MG63 (cell line): ENCODE measurements around the gene TMEM51. TPM values are rescaled to one million over a fixed set of nuclear protein-coding genes. Genes with fewer than 3 reads are reported as not detected.

Experiments used
- DNase-seq: peaks from one replicate; pipeline ENCODE4 v3.0.0-alpha.2; 2020
- H3K27me3 ChIP-seq: fragments of 250-450 bp; sonication (Bioruptor Pico); 2 replicates; pipeline ENCODE4 v1.5.1; 2020; ENCODE audit warnings: mild to moderate bottlenecking, moderate library complexity
- H3K36me3 ChIP-seq: fragments of 250-450 bp; sonication (Bioruptor Pico); 2 replicates; pipeline ENCODE4 v1.5.1; 2020; ENCODE audit warnings: mild to moderate bottlenecking, moderate library complexity
- H3K4me3 ChIP-seq: fragments of 250-450 bp; sonication (Bioruptor Pico); 2 replicates; pipeline ENCODE4 v1.5.1; 2020; ENCODE audit warnings: mild to moderate bottlenecking, moderate library complexity
- H3K9me3 ChIP-seq: fragments of 250-450 bp; sonication (Bioruptor Pico); 2 replicates; pipeline ENCODE4 v1.5.1; 2020; ENCODE audit warnings: mild to moderate bottlenecking, moderate library complexity
- total RNA-seq: library from RNA; depleted of rRNA; stranded (reverse); fragments of >200 nt; shearing (Covaris generic); gene quantifications from 2 replicates; pipeline ENCODE4 v1.2.3, GENCODE V29; 2014; ENCODE audit warnings: low replicate concordance

TMEM51 gene
- total RNA-seq, 1 experiment from 2014 or later: 2.8 TPM

DNA sequence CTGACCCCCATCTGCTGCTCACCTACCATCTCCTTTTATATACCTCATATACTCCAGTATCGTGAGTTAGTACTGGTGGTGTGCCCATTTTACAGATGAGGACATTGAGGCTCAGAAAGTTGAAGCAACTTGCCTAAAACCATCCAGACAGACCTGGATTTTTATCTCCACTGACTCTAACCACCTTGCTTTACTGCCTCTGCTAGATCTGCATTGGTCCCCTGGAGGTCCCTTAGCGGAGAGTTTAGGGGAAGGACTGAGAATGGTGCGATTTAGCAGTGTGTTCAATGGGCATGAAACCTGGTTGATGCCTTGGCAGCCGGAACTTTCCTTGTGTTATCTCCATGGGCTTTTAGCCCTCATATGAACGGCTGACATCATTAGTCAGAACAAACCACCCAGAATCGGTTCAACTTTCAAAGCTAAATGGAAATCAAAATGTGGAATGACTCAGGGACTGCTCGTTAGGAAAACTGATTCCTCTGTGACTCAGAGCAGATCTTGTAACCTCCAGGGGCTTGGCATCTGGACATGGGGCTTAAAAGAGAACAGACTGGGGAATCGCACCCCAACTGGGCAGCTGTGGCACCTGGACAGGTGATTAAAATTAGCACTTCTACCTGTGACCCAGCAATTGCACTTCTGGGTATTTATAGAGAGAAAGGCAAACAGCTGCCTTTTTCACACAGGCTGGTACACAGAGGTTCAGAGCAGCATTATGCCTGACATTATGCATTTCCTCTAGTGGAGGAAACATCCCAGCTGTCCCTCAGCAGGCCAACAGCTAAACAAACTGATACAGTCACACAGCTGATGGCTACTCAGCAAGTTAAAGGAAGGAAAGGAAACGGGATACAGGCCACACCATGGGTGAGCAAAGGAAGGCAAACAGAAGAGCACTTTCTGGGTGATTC, 25.3 kb downstream of the TMEM51 start:
- no peak overlapping the region for H3K4me3 ChIP-seq
- H3K36me3 ChIP-seq: no peaks in the 10 kb centered on the region
- H3K27me3 ChIP-seq: no peaks in the 10 kb centered on the region
- no peaks in the 10 kb centered on the region for H3K9me3 ChIP-seq
- DNase-seq: peak; percentile 80

DNA sequence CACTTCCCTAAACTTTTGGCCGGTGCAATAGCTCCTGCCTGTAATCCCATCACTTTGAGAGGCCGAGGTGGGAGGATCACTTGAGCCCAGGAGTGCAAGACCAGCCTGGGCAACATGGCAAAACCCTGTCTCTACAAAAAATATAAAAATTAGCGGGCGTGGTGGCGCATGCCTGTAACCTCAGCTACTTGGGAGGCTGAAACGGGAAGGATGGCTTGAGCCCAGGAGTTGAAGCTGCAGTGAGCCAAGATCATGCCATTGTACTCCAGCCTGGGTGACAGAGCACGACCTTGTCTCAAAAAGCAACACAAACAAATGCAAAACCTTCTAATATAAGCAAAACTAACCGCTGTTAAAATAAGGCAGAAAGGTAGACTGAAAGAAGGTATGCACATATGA, 25.9 kb downstream of the TMEM51 start:
- H3K27me3 ChIP-seq: no peaks in the 10 kb centered on the region
- no peaks in the 10 kb centered on the region for H3K9me3 ChIP-seq
- DNase-seq: no peak
- no peaks in the 10 kb centered on the region for H3K36me3 ChIP-seq
- H3K4me3 ChIP-seq: no peak overlapping the region

- no peak for DNase-seq
- no peaks in the 10 kb centered on the region for H3K36me3 ChIP-seq
- no peaks in the 10 kb centered on the region for H3K9me3 ChIP-seq
- no peaks in the 10 kb centered on the region for H3K27me3 ChIP-seq
- H3K4me3 ChIP-seq: no peak overlapping the region
Measured at GRCh38 chr1:15180189-15180588, 26.6 kb downstream of the TMEM51 start.

- no peak for DNase-seq
- Histone ChIP-seq H3K9me3 (no peaks in the 10 kb centered on the region), H3K27me3 (no peaks in the 10 kb centered on the region), H3K36me3 (no peaks in the 10 kb centered on the region), H3K4me3 (no peak overlapping the region)
Measured at GRCh38 chr1:15180945-15181523, 27.5 kb downstream of the TMEM51 start.

GRCh38 chr1:15181564-15181963, 28.0 kb downstream of the TMEM51 start:
- DNase-seq: no peak
- no peak overlapping the region for H3K4me3 ChIP-seq
- H3K9me3 ChIP-seq: no peaks in the 10 kb centered on the region
- H3K27me3 ChIP-seq: no peaks in the 10 kb centered on the region
- no peaks in the 10 kb centered on the region for H3K36me3 ChIP-seq

DNA sequence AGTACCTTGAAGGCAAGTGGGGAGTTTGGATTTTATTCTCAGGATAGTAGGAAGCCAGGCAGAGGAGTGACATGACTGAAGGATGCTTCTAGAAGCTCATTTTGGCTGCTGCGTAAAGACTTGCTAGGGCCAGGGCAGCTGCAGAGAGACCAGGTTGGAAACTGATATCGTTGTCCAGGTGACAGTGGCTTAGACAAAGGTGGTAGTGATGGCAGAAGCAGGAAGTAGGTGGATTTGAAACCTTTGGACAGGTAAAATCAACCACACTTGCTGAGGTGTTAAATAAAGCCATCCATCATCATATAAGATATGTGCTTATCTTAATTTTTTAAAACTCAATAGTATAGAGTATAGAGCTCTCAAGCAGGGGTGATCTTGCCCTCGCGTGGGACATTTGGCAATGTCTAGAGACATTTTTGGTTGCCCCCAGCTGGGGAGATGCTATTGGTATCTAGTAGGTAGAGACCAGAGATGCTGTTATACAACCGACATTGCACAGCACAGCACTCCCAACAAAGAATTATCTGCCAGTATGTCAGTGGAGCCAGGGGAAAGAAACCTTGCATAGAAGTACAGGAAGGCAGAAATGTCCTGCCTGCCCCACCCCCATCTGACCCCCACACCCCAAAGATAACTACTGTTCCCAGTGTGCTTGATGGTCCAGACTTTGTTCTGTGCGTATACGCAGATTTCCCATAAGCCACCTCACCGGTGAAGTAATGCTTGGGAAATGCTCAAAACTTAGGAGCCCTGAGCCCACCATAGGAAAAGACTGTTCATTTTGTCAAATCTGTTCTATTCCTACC, 31.1 kb downstream of the TMEM51 start:
- H3K9me3 ChIP-seq: no peaks in the 10 kb centered on the region
- no peaks in the 10 kb centered on the region for H3K27me3 ChIP-seq
- H3K4me3 ChIP-seq: no peak overlapping the region
- no peaks in the 10 kb centered on the region for H3K36me3 ChIP-seq
- DNase-seq: no peak

GRCh38 chr1:15185617-15186016, 32.1 kb downstream of the TMEM51 start:
- no peak for DNase-seq
- Histone ChIP-seq H3K27me3 (no peaks in the 10 kb centered on the region), H3K9me3 (no peaks in the 10 kb centered on the region), H3K36me3 (no peaks in the 10 kb centered on the region), H3K4me3 (no peak overlapping the region)

DNA sequence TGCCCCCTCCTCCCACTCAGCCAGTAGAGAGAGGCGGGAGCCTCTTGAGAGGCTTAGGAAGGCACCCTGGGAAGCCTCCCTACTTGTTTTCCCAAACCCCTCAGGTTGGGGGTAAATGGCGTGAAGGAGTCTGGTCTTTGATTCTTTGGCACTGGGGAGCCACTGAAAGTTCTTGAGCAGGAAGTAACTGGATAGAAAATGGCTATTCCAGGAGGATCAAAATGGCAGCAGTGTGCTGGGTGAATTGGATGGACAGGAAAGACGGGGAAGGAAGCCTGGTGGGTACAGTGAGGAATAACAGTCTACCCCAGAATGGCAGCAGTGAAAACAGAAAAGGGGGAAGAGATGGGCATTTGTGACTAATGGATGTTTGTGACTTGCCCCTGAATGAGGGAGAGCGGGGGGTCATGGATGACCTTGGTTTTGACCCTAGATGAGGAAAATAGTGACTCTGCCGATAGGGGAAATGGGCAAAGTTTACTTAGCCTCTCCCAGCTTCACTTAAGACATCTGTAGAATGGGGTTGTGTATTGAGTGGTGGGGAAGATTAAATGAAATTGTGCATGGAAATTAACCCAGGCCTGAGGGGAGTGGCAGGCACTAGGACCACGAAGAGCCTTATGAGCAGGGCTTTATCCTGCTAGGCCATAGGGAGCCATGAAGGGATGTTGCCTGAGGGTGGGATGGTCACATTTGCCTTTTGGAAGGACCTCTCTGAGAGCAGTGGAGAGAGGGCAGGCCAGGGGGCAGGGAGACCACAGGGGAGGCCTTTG, 32.7 kb downstream of the TMEM51 start:
- no peak for DNase-seq
- no peaks in the 10 kb centered on the region for H3K36me3 ChIP-seq

DNA sequence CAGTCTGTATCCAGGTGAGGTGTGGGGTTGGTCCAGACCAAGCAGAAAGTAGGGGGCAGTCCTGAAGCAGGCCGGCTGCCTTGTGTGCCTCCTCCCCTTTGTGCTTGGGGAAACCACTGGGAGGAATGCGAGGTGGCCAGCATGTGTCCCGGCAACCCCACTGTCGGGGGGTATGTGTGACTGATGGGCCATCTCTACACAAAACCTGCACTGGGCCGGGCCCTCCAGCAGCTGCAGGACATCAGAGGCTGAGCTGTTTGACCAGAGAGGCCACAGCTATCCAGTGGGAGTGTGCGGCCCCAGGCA, 33.3 kb downstream of the TMEM51 start:
- no peaks in the 10 kb centered on the region for H3K27me3 ChIP-seq

More for the DNA sequence above, 32.7 kb downstream of the TMEM51 start:
- Histone ChIP-seq H3K27me3 (no peaks in the 10 kb centered on the region), H3K9me3 (no peaks in the 10 kb centered on the region), H3K4me3 (no peak overlapping the region)

DNA sequence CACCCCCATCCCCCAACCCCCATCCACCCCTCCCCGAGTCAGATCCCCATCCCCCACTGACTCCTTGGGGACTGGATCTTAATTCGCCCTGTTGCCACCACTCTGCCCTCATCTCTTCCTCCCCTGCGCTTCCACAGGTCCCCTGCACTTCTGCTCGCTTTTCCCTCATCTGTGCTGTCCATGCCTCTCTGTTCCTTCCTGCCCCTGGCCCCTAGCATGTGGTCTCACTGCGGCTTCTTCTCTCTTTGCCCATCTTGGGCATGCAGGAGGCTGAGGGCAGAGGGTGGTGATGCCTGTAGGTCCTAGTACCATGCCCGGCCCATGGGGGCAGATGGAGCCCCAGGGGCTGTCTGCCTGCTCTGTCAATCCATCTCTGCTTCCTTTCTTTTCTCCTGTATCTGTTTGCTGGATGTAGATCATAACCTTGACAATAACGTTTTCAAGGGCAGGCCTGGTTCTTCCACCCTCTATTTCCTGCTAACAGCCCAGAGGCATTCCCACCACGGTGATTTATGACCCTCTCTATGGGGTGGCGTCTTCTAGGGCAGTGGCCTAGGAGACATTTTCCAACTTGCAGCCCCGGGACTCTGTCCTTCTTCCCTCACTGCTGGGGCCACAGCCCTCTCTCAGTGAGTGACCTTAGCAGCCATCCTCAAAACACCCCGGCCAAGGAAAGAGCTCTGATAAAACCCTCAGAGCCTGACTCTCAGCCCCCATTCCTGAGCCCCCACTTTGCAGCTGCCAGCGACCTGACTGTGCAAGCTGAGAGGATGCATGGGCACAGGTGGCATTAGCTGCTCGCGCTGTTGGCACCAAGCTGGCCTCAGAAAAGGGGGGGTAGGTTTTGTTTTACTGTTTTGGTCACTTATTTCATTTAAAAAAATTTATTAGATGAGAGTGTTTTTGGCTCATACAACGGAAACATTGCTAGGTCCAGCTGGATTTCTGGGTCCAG, 33.9 kb downstream of the TMEM51 start:
- Histone ChIP-seq H3K27me3 (no peaks in the 10 kb centered on the region), H3K4me3 (no peak overlapping the region), H3K36me3 (no peaks in the 10 kb centered on the region), H3K9me3 (no peaks in the 10 kb centered on the region)
- no peak for DNase-seq

More for the DNA sequence above, 33.3 kb downstream of the TMEM51 start:
- DNase-seq: no peak
- H3K4me3 ChIP-seq: no peak overlapping the region
- H3K36me3 ChIP-seq: no peaks in the 10 kb centered on the region
- no peaks in the 10 kb centered on the region for H3K9me3 ChIP-seq

DNA sequence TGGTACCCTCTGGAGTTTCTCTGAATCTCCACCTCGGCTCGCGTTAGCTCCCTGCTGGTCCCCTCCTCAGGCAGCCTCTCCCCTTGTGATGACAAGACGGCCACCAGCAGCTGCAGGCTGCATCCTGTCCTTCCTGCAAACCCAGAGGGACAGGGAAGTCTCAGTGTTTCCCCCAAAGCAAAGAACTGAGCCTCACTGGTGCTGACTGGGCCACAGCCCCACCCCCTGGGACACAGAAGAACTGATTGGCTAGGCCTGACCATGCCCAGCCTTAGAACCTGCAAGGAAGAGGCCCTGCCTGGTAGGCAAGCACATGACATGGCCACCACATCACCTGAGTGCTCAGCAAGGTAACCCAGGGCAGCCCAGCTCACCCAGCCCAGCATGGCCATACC, 34.6 kb downstream of the TMEM51 start:
- Histone ChIP-seq H3K36me3 (no peaks in the 10 kb centered on the region), H3K27me3 (no peaks in the 10 kb centered on the region), H3K9me3 (no peaks in the 10 kb centered on the region), H3K4me3 (no peak overlapping the region)
- DNase-seq: no peak

DNA sequence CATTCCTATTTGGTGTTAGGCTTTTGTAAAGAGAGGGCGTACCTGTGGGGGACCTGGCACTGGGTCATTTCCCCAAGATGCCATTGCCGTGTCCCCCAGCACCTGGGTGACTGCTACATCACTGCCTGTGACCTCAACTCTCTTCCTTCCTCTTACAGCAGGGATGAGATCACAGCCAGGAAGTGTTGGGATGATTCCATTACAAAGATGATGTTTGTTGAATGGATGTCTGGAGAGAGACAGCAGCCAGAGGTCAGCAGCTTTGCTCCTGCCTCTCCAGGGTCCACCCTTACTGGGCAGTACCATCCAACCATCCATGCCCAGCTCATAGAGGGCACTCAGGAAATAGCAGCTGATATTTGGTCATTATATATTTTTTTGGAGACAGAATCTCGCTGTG, 35.1 kb downstream of the TMEM51 start:
- no peaks in the 10 kb centered on the region for H3K27me3 ChIP-seq
- H3K9me3 ChIP-seq: no peaks in the 10 kb centered on the region
- DNase-seq: no peak
- no peaks in the 10 kb centered on the region for H3K36me3 ChIP-seq
- no peak overlapping the region for H3K4me3 ChIP-seq

DNA sequence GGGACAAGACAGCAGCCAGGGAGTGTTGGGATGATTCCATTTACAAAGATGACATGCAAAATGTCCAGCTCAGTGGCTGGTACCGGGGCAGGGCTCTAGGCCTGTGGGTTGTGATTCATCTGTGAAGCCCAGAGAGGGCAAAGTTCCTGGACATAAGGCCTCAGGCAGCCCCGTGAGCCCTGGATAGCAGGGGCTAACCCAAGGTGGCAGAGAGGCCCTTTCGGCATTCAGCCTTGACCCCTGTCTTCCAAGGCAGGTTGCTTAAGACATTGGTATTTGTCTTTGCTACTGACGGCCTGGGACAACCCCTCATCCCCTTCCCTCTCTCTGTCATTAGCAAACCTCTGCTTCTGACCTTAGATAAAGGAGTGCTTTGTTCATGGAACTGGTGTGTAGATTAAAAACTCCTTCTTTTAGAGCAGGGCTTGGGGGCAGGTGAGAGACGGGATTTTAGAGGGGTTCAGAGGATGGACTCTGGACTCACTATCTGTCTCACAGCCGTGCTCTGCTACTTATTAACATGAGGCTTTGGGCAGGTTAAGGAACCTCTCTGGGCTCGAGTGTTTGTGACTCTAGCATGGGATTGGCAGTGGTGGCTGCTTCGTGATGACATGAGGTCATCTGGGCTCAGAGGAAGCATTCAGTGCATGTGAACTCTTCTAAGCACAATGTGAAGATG, 36.3 kb downstream of the TMEM51 start:
- Histone ChIP-seq H3K27me3 (no peaks in the 10 kb centered on the region), H3K9me3 (no peaks in the 10 kb centered on the region), H3K4me3 (no peak overlapping the region), H3K36me3 (no peaks in the 10 kb centered on the region)
- DNase-seq: no peak

GRCh38 chr1:15191267-15191666, 37.7 kb downstream of the TMEM51 start:
- no peaks in the 10 kb centered on the region for H3K36me3 ChIP-seq
- no peak overlapping the region for H3K4me3 ChIP-seq
- no peaks in the 10 kb centered on the region for H3K9me3 ChIP-seq
- no peaks in the 10 kb centered on the region for H3K27me3 ChIP-seq
- DNase-seq: no peak

DNA sequence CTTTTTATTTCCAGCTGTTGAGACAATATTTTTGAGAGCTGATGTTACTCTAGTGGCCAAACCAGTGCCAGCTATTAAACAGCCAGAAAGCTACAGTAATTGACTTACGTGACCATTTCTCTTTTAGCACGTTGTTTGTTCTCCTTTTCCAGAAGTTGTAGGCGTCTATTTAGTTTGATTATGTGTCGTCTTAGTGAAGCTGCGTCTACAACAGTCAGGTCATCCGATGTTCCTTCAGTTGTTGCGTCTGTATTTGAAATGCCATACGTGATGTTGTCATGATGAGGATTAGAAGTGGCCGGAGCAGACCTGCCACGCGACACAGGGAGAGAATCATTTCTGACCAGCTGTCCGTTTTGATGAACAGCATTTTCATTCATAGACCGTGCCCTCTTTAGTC, 38.2 kb downstream of the TMEM51 start:
- Histone ChIP-seq H3K27me3 (no peaks in the 10 kb centered on the region), H3K9me3 (no peaks in the 10 kb centered on the region), H3K4me3 (no peak overlapping the region), H3K36me3 (no peaks in the 10 kb centered on the region)
- no peak for DNase-seq
